GM18867 (cell line): ENCODE data around the gene TMEM128.
"Not testable (repeated sequence)": the region's sequence is repeated elsewhere in the genome, so short reads cannot be mapped to it uniquely, and the experiment has no call there.

Experiments used
- ATAC-seq: cut with Tn5 transposase; IDR thresholded peaks from one replicate; pipeline ENCODE4 v1.9.1; 2021; ENCODE audit warnings: mild to moderate bottlenecking, moderate library complexity; ENCODE audit not compliant: unreplicated experiment

Gene TMEM128

DNA sequence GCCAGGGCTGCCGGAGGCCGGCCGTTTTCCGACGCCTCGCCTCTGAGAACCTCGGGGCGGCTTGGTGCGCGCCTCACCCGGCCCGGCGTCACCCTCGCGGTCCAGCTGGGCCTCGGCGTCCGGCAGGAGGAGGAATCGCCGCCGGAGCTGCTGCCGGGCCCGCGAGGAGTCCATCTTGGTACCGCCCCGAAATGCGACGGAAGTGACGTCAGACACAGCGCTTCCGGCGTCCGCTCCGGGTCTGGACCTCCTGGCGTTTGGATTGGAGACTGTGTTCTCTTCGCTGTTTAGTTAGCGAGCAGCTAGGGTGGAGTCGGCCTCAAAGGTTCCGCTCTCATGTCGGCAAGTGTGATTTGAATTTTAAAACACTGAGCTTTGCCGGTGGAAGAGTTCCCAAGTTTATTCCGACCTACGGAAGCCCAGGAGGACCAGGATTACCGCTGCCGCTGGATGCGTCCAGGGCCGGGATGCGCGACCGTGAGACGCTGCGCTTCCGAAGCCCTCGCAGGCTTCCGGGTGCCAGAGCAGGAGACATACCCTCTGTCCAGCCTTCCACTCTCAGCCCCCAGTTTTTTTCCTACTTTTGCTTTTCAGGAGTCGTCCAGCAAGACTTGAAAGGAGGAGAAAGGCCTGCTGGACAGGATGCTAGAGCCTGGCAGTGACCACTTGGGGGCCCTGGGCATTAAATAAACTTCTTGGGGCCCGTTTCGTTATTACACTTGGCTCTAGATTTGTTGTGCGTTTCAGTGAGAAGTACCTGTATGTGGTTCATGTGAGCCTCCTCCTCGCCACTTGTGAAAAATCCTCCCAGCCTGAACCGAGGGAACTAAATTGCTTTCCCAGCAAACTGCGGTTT lies at the start of gene TMEM128:
TMEM128 (minus strand) TSS at position 195 of the 856 bp plus-strand sequence; CDS start at position 174, 21 bp downstream.
- ATAC-seq = peak; percentile 95

GRCh38 chr4:4296283-4296846 lies 48.3 kb upstream of the TMEM128 start:
- ATAC-seq = no peak

GRCh38 chr4:4293279-4293678 lies 45.3 kb upstream of the TMEM128 start:
- ATAC-seq = no peak

DNA sequence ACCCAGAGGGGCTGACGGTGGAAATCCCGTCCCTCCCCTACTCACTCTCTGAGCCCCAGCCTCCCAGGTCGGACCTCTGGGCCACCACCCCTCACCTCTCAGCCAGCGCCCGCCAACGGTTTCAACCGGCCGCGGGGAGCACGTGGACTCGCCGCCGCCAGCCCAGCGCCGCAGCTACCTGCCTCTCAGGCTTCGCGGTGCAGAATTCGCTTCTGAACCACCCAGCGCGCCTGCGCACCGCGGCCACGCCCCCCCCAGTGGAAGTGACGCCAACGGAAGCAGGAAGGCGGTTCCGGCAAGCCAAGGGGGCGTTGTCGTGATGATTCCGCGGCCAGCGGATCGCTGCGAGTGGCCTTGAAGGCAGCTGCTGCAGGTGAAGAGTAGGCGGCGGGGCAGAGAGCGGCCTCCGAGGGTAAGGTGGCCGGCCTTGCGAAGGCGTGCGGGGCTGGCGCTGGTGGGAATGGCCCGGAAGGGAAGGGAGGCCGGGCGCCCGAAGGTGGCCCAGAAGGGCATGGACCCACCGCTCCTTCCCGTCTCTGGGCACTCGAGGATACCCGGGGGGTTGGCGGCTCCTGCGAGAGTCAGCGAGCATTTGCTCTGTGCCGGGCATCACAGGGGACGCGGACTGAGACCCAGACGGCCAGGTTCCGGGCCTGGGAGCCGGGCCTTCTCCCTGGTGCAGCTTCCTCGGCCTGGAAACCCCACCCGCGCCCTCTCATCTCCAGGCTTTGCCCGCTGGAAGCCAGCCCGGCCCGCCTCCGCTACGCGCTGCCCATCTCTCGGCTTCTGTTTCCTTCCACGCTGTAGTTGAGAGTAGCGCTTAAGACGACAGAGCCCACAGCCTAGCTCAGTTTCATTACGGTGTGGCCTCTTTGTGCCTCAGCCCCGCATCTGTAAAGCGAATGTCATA lies 42.2 kb upstream of the TMEM128 start, which contains the start of the genes LYAR and ZBTB49:
LYAR (minus strand) TSS at position 214 of the 910 bp plus-strand sequence. CDS start 6,412 bp downstream, outside the sequence.
ZBTB49 (plus strand) TSS at position 311 of the 910 bp plus-strand sequence. CDS start 9,695 bp downstream, outside the sequence.
- peak; percentile 89 for ATAC-seq

GRCh38 chr4:4289597-4289940 lies 41.5 kb upstream of the TMEM128 start:
- peak; percentile 15 for ATAC-seq

DNA sequence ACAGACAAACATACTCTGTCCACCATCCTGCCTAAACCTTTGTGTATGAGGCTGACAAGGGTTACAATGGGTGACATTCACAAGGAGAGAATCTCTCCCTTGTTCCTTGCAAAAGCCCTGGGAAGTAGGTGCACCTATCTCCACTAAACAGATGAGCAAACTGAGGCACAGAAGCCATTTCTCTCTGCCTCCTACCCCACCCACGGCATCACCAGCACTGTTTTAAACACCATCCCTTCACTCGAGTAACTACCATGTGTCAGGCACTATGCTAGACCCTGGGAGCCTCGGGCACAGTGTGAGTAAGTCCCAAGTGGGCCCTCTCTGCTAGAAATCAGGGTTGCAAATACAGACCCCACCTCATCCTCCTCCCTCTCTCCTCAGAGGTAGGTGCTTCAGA lies 41.0 kb upstream of the TMEM128 start:
- no peak for ATAC-seq

DNA sequence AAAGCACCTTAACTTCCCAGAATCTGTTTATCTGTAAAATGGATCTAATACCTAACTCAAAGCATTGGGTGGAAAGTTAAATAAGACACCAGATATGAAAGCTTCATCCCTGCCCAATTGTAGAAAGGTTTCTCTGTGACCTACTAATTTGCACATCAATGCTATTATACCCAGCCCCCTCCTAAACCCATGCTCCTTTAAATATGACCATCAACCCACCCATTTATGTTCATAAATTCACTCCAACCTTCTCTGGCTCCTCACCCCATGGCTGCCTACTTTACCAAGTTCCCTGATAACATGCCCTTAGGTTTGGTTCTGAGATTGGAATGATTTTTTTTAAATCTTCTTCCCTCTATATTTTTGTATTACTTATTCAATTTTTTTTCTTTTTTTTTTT lies 40.1 kb upstream of the TMEM128 start:
- ATAC-seq = no peak

DNA sequence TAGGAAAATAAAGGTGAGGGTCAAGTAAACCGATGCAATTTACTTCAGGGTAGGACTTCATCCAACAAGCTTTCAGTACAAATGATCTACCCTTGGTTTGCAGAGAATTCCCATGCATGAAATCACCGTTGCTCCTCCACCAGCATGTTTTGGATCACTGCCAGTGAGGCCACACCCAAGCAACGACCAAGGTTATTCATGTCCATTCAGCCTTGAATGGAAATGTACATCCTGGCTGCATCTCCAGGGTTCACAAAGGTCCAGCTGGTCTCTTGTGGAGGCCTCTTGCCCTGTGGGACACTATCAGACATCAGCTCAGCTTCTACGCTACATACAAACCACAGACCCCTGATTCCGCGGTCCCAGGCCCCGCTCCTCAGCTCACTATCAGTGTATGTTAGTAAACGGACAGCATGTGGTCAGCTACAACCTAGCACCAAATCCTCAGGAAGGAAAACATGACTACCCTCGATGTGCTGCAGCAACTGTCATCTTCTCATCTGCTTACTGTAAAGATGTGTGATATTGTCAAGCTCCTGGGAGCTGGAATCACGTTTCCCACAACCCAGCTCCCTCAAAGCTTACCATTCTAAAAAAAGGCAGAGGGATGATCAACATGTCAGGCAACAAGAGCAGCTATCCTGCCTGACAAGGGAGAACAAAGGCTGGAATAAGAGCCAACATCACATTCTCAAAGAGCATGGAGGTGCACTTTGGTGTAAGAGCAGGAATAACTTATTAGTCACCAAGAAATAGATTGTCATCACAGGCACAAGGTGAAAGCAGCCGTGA lies 37.0 kb upstream of the TMEM128 start:
- no peak for ATAC-seq

GRCh38 chr4:4281787-4282186 lies 33.8 kb upstream of the TMEM128 start:
- ATAC-seq = no peak

- ATAC-seq = no peak
Measured at GRCh38 chr4:4277531-4277930, 29.5 kb upstream of the TMEM128 start.

GRCh38 chr4:4274226-4274625 lies 26.2 kb upstream of the TMEM128 start:
- no peak for ATAC-seq

DNA sequence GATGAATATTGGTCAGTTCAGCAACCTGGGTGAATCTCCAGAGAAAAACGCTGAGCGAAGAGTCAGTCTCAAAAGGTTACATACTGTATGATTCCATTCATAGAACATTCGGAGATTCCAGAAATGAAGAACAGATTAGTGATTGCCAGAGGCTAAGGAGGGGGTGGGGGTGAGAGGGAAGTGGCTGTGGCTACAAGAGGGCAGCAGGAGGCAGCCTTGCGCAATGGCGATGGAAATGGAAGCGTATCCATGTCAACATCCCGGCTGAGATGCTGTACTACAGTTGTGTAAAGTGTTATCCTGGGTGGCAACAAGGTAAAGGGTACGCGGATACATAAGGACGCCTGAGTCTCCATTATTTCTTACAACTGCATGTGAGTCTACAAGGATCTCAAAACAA lies 23.9 kb upstream of the TMEM128 start:
- no peak for ATAC-seq

DNA sequence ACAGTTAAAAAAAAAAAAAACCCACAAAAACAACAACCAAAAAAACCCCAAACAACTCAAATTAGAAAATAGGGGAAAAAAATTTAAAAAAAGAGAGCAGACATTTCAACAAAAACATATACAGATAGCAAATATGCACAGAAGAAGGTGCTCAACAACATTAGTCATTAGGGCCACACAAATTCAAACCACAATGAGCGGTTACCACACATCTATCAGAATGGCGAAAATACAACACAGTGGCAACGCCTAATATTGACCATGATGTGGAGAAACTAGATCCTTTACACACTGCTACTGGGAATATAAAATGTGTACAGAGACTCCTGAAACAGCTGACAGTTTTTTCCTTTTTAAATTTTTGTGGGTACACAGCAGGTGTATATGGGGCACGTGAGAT lies 22.5 kb upstream of the TMEM128 start:
- no peak for ATAC-seq

- ATAC-seq = no peak
Measured at GRCh38 chr4:4269856-4270255, 21.8 kb upstream of the TMEM128 start.

DNA sequence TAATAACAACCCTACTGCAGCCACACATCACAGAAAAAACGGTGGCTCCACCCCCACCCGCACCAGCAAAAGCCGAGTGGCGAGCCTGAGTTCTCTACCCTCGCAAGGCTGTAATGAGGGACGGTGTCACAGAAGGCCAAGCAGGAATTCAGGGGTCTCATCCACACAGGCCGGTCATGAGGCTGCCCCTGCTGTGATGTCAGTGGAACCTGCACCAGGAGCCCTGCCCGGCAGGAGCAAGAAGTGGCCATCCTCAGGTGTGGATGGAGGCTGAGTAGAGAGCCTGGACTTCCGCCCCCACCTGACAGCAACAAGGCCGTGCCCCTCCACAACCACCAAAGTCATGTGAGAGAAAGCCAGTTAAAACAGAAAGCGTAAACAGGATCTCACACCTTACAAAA lies 21.3 kb upstream of the TMEM128 start:
- ATAC-seq = no peak

GRCh38 chr4:4268776-4269175 lies 20.8 kb upstream of the TMEM128 start:
- no peak for ATAC-seq

GRCh38 chr4:4267981-4268380 lies 20.0 kb upstream of the TMEM128 start:
- ATAC-seq = no peak

- ATAC-seq = no peak
Measured at GRCh38 chr4:4260185-4260751, 12.2 kb upstream of the TMEM128 start.

DNA sequence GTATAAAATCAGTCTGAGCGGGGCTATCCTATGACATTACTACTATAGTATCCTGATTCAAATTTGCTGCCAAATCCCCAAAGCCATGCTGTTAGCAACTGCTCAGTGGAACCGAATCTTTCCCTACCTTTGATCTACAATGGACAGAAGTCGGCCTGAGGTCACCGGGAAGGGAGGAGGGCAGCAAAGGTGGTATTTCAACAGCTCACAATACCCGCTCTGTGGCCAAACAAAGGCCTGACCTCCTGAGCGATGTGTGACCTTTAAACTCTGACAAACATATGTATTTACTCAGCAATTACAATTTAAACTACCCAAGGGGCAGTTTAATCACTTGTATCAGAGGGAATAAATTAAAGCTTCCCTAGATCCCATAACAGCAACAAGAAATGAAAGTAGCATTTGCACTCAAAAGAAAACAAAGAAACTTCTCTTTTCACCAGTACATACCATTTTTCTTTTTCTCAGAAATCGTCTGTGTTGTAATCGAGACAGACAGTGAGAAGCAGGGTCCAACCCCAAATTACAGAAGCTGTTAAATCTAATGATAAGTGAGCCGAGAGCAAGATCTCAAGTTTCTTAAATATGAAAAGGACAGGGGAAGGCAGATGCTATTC lies 11.6 kb upstream of the TMEM128 start:
- ATAC-seq = no peak

DNA sequence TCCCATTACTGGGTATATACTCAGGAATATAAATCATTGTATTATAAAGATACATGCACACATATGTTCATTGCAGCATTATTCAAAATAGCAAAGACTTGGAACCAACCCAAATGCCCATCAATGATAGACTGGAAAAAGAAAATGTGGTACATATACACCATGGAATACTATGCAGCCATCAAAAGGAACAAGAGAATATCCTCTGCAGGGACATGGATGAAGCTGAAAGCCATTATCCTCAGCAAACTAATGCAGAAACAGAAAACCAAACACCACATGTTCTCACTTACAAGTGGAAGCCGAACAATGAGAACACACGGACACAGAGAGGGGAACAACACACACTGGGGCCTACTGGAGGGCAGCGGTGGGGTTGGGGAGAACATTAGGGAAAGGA lies 9.7 kb upstream of the TMEM128 start:
- ATAC-seq = not testable (repeated sequence)
